OCI-LY1 (cell line): ENCODE measurements around the gene BMX.

Source experiments
- H2AFZ ChIP-seq: fragments of 200-600 bp; sonication (generic), shearing (Covaris generic); 2 replicates; pipeline ENCODE4 v1.6.0; 2014; ENCODE audit warnings: antibody characterized with exemption, mild to moderate bottlenecking, low read length
- H3F3A ChIP-seq: fragments of 200-600 bp; sonication (generic), shearing (Covaris generic); 2 replicates; pipeline ENCODE4 v1.6.0; 2014; ENCODE audit warnings: mild to moderate bottlenecking, antibody characterized with exemption, low read length, moderate library complexity; ENCODE audit not compliant: insufficient read depth
- H3K27ac ChIP-seq: fragments of 200-600 bp; sonication (generic); 2 replicates; pipeline ENCODE4 v1.5.1; 2014; ENCODE audit warnings: low read length, mixed run types, mild to moderate bottlenecking, low read depth; ENCODE audit not compliant: poor library complexity, severe bottlenecking
- H3K27me3 ChIP-seq: fragments of 200-600 bp; sonication (generic); 2 replicates; pipeline ENCODE4 v1.6.0; 2014; ENCODE audit warnings: antibody characterized with exemption, mild to moderate bottlenecking, low read length, moderate library complexity; ENCODE audit not compliant: insufficient read depth
- H3K36me3 ChIP-seq: fragments of 200-600 bp; sonication (generic); 2 replicates; pipeline ENCODE4 v1.6.1; 2014; ENCODE audit warnings: mild to moderate bottlenecking, antibody characterized with exemption, low read length, moderate library complexity, mixed read lengths; ENCODE audit not compliant: insufficient read depth
- H3K4me1 ChIP-seq: fragments of 200-600 bp; sonication (generic); 2 replicates; pipeline ENCODE4 v1.5.1; 2014; ENCODE audit warnings: mild to moderate bottlenecking, low read length, moderate library complexity; ENCODE audit not compliant: insufficient read depth, severe bottlenecking
- H3K4me2 ChIP-seq: fragments of 200-600 bp; sonication (generic), shearing (Covaris generic); 2 replicates; pipeline ENCODE4 v1.6.1; 2014; ENCODE audit warnings: low read length
- H3K4me3 ChIP-seq: fragments of 200-600 bp; sonication (generic); 2 replicates; pipeline ENCODE4 v1.5.1; 2014; ENCODE audit warnings: low read length, low read depth, mild to moderate bottlenecking, mixed read lengths; ENCODE audit not compliant: poor library complexity, severe bottlenecking
- H3K79me2 ChIP-seq: fragments of 200-600 bp; shearing (Covaris generic); 2 replicates; pipeline ENCODE4 v1.6.1; 2016; ENCODE audit warnings: mixed run types, low read length, mixed read lengths; ENCODE audit not compliant: insufficient read depth
- H3K9ac ChIP-seq: fragments of 200-600 bp; sonication (generic), shearing (Covaris generic); 2 replicates; pipeline ENCODE4 v1.6.1; 2014; ENCODE audit warnings: mild to moderate bottlenecking, low read length, mixed read lengths
- H3K9me2 ChIP-seq: fragments of 200-600 bp; sonication (generic), shearing (Covaris generic); 2 replicates; pipeline ENCODE4 v1.6.1; 2014; ENCODE audit warnings: low read depth, mild to moderate bottlenecking, low read length, mixed read lengths
- H3K9me3 ChIP-seq: fragments of 200-600 bp; shearing (Covaris generic); 2 replicates; pipeline ENCODE4 v1.6.1; 2014; ENCODE audit warnings: low read length, mixed read lengths
- H4K20me1 ChIP-seq: fragments of 200-600 bp; sonication (generic), shearing (Covaris generic); 2 replicates; pipeline ENCODE4 v1.6.0; 2016; ENCODE audit warnings: mild to moderate bottlenecking, low read length; ENCODE audit not compliant: insufficient read depth
- CTCF ChIP-seq: fragments of 200-600 bp; sonication (generic), shearing (Covaris generic); IDR thresholded peaks from 2 replicates; pipeline ENCODE4 v1.5.1; 2017; ENCODE audit warnings: mild to moderate bottlenecking, antibody characterized with exemption, low read length, moderate library complexity, mixed read lengths
- EZH2 ChIP-seq: fragments of 200-600 bp; sonication (generic), shearing (Covaris generic); IDR thresholded peaks from 2 replicates; pipeline ENCODE4 v1.8.0; 2017; ENCODE audit warnings: borderline replicate concordance, mixed run types, mild to moderate bottlenecking, antibody characterized with exemption, low read length, moderate library complexity, mixed read lengths

Gene BMX

DNA sequence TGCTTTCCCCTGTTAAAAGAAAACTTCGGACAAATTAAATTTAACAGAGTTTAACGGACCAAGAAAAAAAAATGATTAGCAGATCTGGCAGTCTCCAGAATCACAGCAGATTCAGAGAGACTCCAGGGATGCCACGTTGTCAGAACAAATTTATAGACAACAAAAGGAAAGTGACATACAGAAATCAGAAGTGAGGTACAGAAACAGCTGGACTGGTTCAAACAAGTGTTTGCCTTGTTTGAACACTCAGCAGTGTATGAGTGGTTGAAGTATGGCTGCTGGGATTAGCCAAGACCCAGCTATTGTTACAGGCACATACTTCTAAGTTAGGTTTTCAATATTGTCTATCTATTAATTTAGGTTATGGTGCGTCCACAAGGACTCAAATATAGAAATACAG, 26.6 kb upstream of the BMX start:
- Histone ChIP-seq H3K9me3 (no peaks in the 10 kb centered on the region), H3K4me1 (no peaks in the 10 kb centered on the region), H3K4me2 (no peak overlapping the region), H3F3A (no peaks in the 10 kb centered on the region), H2AFZ (no peak overlapping the region), H3K4me3 (no peak overlapping the region), H4K20me1 (no peaks in the 10 kb centered on the region), H3K9me2 (no peaks in the 10 kb centered on the region), H3K9ac (no peak overlapping the region), H3K36me3 (no peaks in the 10 kb centered on the region), H3K27ac (no peak overlapping the region), H3K79me2 (no peaks in the 10 kb centered on the region), H3K27me3 (no peaks in the 10 kb centered on the region)
- TF ChIP-seq EZH2: no peak
- no peak for TF ChIP-seq CTCF

GRCh38 chrX:15475021-15475420, 25.6 kb upstream of the BMX start:
- Histone ChIP-seq H3F3A (no peaks in the 10 kb centered on the region), H3K4me2 (no peak overlapping the region), H3K79me2 (no peaks in the 10 kb centered on the region), H3K4me3 (no peak overlapping the region), H2AFZ (no peak overlapping the region), H3K9ac (no peak overlapping the region), H4K20me1 (no peaks in the 10 kb centered on the region), H3K27me3 (no peaks in the 10 kb centered on the region), H3K36me3 (no peaks in the 10 kb centered on the region), H3K27ac (no peak overlapping the region), H3K9me3 (no peaks in the 10 kb centered on the region), H3K4me1 (no peaks in the 10 kb centered on the region), H3K9me2 (no peaks in the 10 kb centered on the region)
- TF ChIP-seq EZH2 (no peak), CTCF (no peak)

GRCh38 chrX:15475486-15475885, 25.1 kb upstream of the BMX start:
- Histone ChIP-seq H3K9me2 (no peaks in the 10 kb centered on the region), H3K36me3 (no peaks in the 10 kb centered on the region), H2AFZ (no peak overlapping the region), H3K27ac (no peak overlapping the region), H4K20me1 (no peaks in the 10 kb centered on the region), H3K9ac (no peak overlapping the region), H3K4me2 (no peak overlapping the region), H3K79me2 (no peaks in the 10 kb centered on the region), H3K4me1 (no peaks in the 10 kb centered on the region), H3F3A (no peaks in the 10 kb centered on the region), H3K9me3 (no peaks in the 10 kb centered on the region), H3K4me3 (no peak overlapping the region), H3K27me3 (no peaks in the 10 kb centered on the region)
- TF ChIP-seq EZH2: no peak
- TF ChIP-seq CTCF: no peak
